HT-29 (cell line): ENCODE measurements around the gene KIF4A. TPM values are rescaled to one million over a fixed set of nuclear protein-coding genes. Genes with fewer than 3 reads are reported as not detected.
A peak's percentile ranks its signal among the peaks of the same experiment; 100 is the strongest.
"Not testable (repeated sequence)": the region's sequence is repeated elsewhere in the genome, so short reads cannot be mapped to it uniquely, and the experiment has no call there.

Source experiments
- DNase-seq: peaks from one replicate; pipeline ENCODE4 v3.0.0-alpha.2; 2015; ENCODE audit warnings: low spot score
- total RNA-seq: library from RNA; depleted of rRNA; stranded (reverse); fragments of >200 nt; shearing (Covaris generic); gene quantifications from 2 replicates; pipeline ENCODE4 v1.2.3, GENCODE V29; 2014

The KIF4A gene
- total RNA-seq, 1 experiment from 2014 or later: 21.7 TPM

DNA sequence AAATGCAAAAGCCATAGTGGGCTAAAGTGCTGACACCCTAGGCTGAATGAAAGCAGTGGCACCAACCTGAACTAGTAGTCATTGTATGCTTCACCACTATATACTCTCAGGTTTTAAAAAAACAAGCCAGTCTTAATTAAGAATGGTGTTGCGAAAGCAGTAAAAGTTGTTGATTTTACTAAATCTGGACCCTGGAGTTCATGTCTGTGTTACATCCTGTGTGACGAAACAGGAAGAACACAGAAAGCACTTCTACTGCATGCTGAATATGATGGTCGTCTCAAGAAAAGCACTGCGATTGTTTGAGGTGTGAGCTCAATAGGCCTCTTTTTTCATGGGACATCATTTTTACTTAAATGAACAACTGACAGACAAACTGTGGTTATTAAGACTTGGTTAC lies 109.0 kb downstream of the KIF4A start:
- DNase-seq: no peak

DNA sequence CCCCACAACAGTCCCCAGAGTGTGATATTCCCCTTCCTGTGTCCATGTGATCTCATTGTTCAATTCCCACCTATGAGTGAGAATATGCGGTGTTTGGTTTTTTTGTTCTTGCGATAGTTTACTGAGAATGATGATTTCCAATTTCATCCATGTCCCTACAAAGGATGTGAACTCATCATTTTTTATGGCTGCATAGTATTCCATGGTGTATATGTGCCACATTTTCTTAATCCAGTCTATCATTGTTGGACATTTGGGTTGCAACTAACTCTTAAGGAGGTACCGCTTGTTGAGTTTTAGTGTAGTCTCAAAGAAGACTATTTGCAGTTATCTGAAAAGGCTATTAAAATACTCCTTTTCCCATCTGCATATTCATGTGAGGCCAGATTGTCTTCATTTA lies 110.3 kb downstream of the KIF4A start:
- DNase-seq: not testable (repeated sequence)

DNA sequence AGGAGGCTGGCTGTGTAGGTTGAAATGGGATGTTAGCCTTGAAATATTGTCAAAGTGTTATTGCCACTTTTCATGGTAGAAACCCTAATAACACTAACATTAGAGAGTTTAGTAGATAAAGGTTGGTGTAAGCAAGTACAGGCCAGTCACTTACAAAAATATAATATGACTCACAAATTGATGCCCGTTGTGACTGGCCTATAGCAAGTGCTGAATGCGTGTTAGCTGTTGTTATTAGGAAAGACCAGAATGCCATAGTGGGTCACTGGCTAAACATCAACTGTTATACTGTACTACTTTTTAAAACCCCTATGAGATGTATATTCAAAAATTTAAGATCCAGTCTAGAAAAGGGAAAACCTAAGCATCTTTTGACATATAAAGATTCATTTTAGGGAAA lies 112.8 kb downstream of the KIF4A start:
- DNase-seq: no peak

DNA sequence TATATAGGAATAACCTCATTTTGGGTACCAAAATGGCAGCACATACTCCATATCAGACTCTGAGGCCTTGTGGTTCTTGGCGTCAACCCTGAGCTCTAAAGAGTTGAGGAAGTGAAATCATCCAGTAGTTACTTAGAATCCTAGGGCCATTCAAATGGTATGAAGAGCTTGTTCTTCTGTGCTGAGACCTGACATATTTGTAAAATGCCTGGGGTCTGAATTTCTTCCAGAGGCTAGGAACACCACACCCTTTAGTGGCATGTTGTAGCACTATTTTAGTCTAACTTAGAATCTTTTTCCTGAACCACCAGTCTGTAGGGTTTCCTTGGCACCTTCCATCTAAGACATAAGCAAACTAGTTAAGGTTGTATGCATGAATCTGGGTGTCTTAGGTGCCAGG lies 115.1 kb downstream of the KIF4A start:
- DNase-seq: no peak

DNA sequence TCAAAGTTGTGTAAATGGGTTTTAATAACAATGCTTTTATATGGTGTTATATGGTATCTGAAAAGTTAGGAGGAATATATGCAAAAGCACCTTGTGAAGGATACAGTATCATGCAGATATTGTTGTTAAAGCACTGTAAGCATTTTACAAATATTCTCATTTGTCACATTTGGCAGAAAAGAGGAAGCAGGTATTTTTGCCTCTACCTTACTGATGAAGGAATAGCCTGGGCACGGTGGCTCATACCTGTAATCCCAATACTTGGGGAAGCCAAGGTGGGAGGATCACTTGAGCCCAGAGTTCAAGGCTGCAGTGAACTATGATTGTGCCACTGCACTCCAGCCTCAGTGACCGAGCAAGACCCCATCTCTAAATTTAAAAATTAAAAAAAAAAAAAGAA lies 121.0 kb downstream of the KIF4A start:
- no peak for DNase-seq

DNA sequence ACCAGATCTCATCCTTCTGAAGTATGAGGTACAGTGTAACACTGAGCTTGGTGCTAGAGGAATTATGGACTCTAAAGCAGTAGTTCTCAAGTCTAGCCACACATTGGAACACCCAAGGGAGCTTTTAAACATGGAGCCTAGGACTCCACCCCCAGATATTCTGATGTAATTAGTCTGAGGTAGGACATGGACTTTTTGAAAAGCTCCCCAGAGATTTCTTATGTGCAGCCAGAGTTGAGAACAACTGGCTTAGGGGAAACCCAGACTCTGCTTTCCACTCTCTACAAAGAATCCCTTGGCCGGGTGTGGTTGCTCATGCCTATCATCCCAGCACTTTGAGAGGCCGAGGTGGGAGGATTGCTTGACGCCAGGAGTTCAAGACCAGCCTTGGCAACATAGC lies 121.6 kb downstream of the KIF4A start:
- no peak for DNase-seq

DNA sequence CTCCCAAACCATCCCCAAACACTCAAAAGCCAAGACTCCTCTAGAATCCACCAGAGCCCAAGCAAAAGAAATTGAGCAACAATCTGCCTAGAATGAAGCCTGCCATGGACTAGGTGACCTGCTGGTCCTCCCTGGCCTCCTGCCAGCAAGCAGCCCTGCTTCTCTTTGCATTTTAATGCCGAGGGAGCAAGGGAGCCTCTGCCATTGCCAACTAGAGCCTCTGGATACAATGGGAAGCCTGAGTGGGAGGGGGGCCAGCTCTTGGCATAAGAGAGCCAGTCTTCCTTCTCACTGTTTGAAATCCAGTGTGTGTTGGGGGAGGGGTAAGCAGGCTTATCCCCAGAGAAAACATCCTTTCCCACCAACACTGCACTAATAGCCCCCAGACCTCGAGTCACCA lies 131.7 kb downstream of the KIF4A start:
- DNase-seq: no peak

DNA sequence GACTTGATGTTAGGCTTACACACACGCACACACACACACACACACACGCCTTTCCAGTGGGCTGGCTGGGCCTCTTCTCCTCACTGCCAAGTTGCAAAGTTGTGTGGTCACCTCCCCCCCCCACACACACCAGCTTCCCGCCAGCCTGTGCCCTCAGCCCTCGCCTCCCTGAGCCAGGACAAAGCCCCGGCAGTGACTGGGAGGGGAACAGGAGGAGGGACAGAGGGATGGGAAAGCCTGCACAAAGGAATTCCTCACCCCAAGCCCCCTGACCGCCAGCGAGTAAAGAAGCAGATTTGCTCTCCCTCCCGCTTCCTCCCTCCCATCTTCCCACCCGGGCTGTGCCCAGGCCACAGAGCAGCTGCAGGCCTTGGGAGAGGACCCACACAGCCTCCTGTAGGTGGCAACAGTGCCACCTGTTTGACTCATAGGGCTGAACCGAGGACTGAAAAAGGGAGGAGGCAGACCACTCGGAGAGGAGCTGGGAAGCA lies 133.0 kb downstream of the KIF4A start, which contains the start of gene GDPD2:
Gene GDPD2, plus strand, starts transcription at position 464 of the 491 bp plus-strand sequence. CDS start 1,671 bp downstream, outside the sequence.
- peak; percentile 76 for DNase-seq

DNA sequence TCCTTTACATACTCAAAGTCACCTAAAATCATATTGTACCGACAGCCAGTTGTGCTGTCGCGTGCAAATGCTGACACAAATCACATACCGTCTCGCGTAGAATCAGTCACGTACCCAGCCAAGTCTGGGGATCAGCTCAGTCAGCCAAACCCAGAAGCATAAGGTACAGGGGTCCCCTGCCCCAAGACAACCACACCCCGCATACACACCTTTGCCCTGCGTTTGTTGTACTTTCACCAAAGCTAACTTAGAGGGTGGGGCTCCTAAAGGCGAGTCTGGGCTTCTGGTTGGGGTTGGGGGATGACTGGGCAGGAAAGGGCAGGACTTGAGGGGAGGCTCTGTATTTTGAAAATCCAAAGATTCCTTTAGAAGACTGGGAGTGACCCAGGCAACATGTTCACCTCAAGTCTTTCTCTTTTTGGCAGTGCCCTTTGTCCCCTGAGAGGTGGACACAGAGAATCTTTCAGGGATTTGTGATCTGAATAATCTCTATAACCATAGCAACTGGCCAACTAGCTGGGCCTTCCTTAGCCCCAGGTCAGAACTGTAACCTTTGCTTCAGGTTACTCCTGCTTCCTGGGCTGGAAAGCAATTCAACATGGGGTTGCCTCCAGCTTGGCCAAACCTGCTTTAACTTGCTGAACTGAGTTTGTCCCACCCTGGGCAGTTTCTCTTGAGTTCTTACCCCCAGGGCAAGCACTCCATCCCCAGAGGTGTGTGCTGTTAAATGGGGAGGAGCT lies 134.2 kb downstream of the KIF4A start:
- DNase-seq: no peak

DNA sequence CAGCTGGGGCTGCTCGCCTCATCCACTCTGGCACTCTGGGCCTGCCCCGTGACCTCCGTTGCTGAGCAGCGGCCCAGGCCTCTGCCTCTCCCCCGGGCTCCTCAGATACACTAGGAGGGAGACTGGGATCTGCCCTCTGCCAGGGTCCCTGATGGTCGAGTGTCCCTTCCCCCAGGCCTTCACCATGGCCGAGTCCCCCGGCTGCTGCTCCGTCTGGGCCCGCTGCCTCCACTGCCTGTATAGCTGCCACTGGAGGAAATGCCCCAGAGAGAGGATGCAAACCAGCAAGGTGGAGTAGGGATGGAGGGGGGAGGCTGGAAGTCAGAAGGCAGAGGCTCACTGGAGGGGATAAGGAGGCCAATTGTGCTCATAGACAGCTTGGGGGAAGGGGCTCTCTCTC lies 134.9 kb downstream of the KIF4A start:
- no peak for DNase-seq

DNA sequence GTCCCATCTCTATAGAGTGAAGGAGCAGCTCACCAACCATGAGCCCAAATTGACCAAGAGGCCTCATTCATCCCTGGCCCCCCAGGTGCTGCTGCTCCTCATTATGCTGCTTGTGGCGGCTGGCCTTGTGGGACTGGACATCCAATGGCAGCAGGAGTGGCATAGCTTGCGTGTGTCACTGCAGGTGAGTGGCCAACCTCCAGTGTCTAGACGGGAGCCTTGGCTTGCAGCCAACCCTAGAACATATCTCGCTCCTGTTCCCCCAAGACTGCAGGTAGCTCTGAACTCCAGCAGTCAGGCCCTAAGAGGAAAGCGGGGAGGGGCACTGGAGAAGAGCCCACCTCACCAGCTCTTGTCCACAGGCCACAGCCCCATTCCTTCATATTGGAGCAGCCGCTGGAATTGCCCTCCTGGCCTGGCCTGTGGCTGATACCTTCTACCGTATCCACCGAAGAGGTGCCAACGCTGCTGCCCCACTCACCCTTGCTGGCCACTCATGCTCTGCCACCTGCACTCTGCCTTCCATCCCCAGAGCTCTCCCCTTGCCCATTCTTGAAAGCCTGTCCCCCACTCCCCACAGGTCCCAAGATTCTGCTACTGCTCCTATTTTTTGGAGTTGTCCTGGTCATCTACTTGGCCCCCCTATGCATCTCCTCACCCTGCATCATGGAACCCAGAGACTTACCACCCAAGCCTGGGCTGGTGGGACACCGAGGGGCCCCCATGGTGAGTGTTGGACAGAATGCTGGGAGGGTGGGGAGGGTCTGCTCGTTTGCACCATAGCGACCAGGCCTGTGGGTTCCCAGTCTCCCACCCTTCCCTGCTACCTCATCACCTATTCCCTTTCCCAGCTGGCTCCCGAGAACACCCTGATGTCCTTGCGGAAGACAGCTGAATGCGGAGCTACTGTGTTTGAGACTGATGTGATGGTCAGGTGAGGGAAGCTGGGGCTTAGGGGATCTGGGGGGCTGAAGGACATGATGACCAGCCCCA lies 136.7 kb downstream of the KIF4A start:
- no peak for DNase-seq

DNA sequence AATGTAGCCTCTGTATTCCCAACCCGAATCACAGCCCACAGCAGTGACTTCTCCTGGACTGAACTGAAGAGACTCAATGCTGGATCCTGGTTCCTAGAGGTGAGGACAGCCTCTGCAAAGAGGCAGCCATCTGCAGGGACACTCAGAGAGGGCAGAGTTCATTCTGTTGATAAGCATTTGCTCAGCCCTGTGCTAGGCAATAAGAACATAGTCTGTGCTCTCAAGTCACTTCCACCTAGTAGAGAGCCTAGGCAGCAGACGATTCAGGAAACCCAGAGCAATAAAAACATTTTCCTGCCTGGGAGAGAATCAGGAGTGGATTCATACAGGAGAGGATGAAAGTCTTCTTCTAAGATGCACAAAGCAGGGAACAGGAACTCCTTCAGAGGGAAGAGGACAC lies 137.5 kb downstream of the KIF4A start:
- no peak for DNase-seq

DNA sequence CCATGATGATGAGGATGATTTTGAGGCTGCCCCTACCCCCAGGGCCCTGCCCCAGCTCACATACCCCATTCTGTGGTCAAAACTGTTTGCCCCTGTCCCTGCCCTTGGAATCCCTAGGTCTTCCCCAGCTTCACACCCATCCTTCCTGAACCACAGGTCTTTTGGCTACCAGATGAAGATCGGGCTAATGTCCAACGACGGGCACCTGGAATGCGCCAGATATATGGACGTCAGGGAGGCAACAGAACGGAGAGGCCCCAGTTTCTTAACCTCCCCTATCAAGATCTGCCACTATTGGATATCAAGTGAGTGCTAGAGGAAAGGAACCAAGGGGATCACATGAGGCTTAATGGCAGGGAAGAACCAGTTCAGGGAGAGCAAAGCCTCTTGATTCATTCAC lies 139.9 kb downstream of the KIF4A start:
- no peak for DNase-seq

DNA sequence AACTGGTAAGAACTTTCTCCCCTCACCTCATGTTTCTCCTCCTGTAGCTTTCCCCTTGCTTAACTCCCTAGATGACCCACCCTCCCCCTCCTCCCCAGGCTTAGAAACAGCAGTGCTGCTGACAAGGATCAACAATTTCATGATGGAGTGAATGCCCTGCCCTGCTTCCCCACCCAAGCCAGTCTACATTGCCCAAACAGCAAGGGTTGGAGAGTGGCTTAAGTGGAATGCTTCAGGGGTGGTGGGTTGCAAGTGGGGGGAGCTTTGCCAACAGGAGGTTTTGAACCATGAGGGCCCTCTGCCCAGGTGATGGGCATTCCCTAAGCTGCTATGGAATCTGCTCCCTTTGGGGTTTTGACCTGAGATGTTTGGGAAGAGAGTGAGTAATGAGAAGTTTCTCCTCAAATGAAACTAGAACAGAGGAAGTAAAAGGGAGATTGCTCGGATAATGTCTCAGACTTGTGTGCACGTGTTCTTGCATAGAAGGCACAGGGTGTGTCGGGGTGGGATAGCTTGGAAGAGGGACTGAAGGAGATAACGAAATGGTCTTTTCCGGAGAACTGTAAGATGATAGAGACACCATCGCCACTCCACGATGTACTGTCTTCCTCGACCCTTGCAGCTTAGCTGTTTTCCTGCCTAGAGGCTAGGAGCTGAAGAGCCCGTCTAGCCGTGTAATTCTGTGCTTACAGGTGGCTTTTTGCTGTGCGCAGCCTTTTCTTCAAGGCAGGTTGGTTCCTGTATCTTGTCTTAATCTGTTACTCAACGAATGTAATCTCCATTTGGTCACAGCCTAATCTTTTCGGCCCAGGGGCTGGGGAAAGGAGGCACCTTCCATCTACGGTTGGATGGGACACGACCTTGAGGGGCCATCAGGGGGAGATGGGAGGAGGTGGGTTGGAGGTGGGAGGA lies 143.3 kb downstream of the KIF4A start:
- peak; percentile 13 for DNase-seq

DNA sequence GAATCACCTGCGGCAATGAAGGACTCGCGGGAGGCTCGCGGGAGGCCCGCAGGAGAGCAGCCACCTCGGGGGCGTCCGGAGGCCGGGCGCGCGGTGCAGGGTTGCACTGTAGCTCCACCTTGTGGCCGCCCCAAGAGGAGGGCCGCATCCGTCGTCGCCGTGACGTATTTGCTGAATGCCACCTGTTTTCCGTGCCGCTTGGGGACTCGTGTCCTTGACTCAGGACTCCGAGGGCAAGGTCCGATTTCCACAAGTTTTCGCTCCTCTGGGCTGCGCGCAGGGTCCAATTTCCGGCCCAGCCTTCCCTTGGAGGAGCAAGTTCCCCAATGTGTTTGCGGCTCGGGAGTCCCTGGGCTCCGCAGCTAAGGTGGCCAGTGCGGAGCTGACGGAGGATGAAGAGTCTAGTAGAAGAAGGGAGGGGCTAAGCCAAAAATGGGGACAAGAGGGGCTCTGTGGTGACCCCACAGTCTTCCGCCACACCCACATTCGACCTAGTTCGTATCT lies 144.0 kb downstream of the KIF4A start:
- DNase-seq: peak; percentile 78

DNA sequence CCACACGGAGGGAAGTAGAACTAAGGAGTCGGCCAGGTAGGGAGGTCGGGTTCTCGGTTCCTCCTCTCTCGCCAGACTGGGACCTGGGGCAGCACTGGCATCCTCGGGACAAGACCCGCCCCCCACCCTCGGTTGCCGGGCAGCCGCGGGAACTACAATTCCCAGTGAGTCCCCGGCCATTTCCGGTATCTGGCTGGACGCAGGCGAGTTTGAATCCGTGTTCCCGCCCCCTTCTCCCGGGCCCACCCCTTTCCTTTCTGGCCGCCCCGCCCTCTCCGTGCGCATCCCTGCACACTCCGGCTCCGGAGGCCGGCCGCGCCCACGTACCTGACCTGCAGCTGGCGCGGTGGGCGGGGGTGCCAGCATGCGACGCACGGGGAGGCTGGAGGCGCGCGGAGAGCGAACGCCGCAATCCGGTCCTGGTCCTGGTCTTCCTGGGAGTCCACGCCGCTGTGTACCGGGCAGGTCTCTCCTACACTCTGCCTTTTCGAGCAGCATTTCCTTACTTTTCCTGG lies 144.5 kb downstream of the KIF4A start:
- peak; percentile 84 for DNase-seq

DNA sequence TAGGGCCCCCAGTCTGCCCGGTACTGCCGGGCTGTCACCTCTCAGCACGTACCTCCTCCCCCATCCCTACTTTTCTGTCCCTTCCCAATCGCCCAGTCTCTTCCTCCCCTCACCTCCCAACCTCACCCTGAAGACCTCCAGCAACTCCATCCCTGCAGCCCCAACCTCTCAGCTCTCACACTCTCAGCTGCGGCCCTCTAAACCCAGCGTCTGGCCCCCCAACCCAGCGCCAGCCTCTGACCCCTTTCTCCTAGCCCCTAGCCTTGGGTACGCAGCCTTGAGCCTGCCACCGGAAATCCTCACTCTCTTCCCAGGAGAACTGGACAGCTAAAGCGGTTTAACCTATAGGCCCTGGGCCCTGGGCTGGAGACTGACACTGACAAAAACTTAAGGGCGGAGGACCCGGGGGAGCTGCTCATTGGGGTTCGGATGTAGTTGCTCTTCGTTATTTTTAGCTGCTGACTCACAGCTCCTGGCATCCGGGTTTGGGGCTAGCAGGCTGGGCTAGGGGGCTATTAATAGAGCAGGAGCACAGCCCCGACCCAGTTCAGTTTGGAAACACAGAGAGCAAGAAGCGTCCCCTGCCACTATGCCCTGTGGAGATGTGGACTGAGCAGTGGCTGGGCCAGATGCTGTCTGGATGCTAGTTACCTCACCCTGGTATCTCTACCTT lies 145.1 kb downstream of the KIF4A start:
- no peak for DNase-seq

DNA sequence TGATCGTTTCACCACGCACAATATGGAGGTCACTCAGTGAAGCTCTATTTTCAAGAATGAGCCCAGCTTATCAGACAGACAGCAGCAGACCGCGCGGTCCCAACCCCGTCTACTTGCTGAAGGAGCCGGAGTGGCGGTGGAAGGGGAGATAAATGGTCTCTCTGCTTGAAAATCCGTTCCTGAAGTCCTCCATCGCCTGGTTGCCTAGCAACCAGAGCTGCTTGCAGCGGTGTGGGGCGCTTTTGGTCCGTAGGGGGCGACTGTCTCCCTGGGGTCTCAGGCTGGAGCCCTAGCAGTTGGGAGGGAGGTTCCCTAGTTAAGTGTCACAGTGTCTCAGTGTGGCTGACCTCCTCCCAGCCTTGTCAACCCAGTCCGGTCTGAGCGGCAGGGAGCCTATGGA lies 146.4 kb downstream of the KIF4A start:
- DNase-seq: no peak

DNA sequence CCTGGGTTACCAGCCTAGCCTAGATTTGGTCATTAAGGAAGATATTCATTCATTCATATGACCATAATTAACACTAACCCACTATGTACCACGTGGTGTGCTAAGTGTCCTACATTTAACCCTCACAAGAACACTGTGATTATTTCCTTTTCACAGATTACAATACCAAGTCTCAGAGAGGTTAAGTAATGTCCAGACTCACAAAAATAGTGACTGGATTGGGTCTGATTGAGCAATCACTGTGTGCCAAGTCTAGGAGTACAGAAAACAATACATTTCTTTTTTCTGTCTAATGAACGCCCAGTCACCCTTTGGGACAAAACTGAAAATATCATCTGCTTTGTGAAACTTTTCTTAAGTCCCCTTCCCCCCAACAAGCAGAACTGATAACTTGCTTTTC lies 147.1 kb downstream of the KIF4A start:
- DNase-seq: no peak

DNA sequence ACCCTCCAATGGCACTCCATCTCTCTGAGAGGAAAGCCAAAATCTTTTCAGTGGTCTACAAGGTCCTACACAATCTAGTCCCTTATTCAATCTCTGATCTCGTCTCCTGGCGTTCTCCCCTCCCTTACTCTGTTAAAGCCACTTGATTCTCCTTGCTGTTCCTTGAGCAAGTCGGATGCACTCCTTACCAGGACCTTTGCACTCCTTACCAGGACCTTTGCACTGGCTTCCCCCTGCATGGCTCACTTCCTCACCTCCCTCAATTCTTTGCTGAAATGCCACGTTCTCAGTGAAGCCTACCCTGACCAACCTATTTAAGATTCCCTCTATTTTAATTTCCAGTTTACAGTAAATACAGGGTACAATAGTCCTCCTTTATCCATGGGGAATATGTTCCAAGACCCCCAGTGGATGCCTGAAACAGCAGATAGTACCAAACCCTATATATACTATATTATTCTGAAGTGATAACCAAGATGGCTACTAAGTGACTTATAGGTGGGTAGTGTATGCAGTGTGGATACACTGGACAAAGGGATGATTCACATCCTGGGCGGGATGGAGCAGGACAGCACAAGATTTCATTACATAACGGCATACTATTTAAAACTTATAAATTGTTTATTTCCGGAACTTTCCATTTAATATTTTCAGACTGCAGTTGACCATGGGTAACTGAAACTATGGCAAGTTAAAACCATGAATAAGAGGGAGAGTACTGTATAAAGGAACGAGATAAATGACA lies 148.2 kb downstream of the KIF4A start:
- no peak for DNase-seq
